ENCODE measurements around the gene NPHS1. TPM values are rescaled to one million over a fixed set of nuclear protein-coding genes. Genes with fewer than 3 reads are reported as not detected.

The NPHS1 gene
- total RNA-seq, 1 experiment from 2014 or later, result not detected

- no peaks in the 10 kb centered on the region for H3K27me3 ChIP-seq (ENCODE audit: low read length)
- ATAC-seq, result no peak
- ChIA-PET CTCF (interaction anchor here (0.6 kb wide), 2 partner anchors 114 to 124 kb away, joined by 3 read pairs; no protein-coding TSS in a partner anchor), POLR2A (ENCODE audit: unreplicated experiment) (no interaction called here)
- no peaks in the 10 kb centered on the region for H4K20me1 ChIP-seq (ENCODE audit: low read length)
- H2AFZ ChIP-seq (ENCODE audit: low read length), result no peak overlapping the region
- no peaks in the 10 kb centered on the region for H3K4me1 ChIP-seq (ENCODE audit: insufficient read depth, low read length)
- no peak for DNase-seq
- H3K79me2 ChIP-seq (ENCODE audit: low read length), result no peaks in the 10 kb centered on the region
- no peak overlapping the region for H3K4me2 ChIP-seq (ENCODE audit: low read length)
- H3K4me3 ChIP-seq (ENCODE audit: low read length), result no peak overlapping the region
- H3K27ac ChIP-seq (ENCODE audit: low read length), result no peak overlapping the region
- intact Hi-C loops (cut with micrococcal nuclease), result no loop called here
- BruUV-seq (replicated peaks), result no TSS peak
- H3K36me3 ChIP-seq (ENCODE audit: low read depth, low read length), result no peaks in the 10 kb centered on the region
- no peaks in the 10 kb centered on the region for H3K9me2 ChIP-seq (replicated peaks; ENCODE audit: low read length)
- H3F3A ChIP-seq (ENCODE audit: low read length, unreplicated experiment), result no peaks in the 10 kb centered on the region
- no peak overlapping the region for H3K9ac ChIP-seq (ENCODE audit: low read length)
- TF ChIP-seq CTCF (conservative IDR thresholded peaks at IDR 0.05; ENCODE audit: low read depth, low read length), result no peak
- no peak for TF ChIP-seq EZH2 (IDR thresholded peaks at IDR 0.05; ENCODE audit: low read length, unreplicated experiment)
- no peak for TF ChIP-seq EZH2phosphoT487 (IDR thresholded peaks at IDR 0.05; ENCODE audit: borderline replicate concordance, low read length)
- no peaks in the 10 kb centered on the region for H3K9me3 ChIP-seq (ENCODE audit: low read length)
These were observed 35.5 kb downstream of the NPHS1 start for GRCh38 chr19:35816846-35817245.

GRCh38 chr19:35816262-35816661 lies 36.0 kb downstream of the NPHS1 start:
- Histone ChIP-seq H3K9me3 (ENCODE audit: low read length) (no peaks in the 10 kb centered on the region), H3K4me2 (ENCODE audit: low read length) (no peak overlapping the region), H3K79me2 (ENCODE audit: low read length) (no peaks in the 10 kb centered on the region), H3F3A (ENCODE audit: low read length, unreplicated experiment) (no peaks in the 10 kb centered on the region), H4K20me1 (ENCODE audit: low read length) (no peaks in the 10 kb centered on the region), H3K4me3 (ENCODE audit: low read length) (no peak overlapping the region), H3K4me1 (ENCODE audit: insufficient read depth, low read length) (no peaks in the 10 kb centered on the region), H3K9ac (ENCODE audit: low read length) (no peak overlapping the region), H3K9me2 (replicated peaks; ENCODE audit: low read length) (no peaks in the 10 kb centered on the region), H3K36me3 (ENCODE audit: low read depth, low read length) (no peaks in the 10 kb centered on the region), H3K27ac (ENCODE audit: low read length) (no peak overlapping the region), H3K27me3 (ENCODE audit: low read length) (no peaks in the 10 kb centered on the region), H2AFZ (ENCODE audit: low read length) (no peak overlapping the region)
- intact Hi-C loops (cut with micrococcal nuclease), result no loop called here
- no peak for TF ChIP-seq EZH2phosphoT487 (IDR thresholded peaks at IDR 0.05; ENCODE audit: borderline replicate concordance, low read length)
- no peak for TF ChIP-seq EZH2 (IDR thresholded peaks at IDR 0.05; ENCODE audit: low read length, unreplicated experiment)
- TF ChIP-seq CTCF (conservative IDR thresholded peaks at IDR 0.05; ENCODE audit: low read depth, low read length), result no peak
- ChIA-PET POLR2A (ENCODE audit: unreplicated experiment) (no interaction called here), CTCF (interaction anchor here (0.6 kb wide), 2 partner anchors 113 to 123 kb away, joined by 3 read pairs; no protein-coding TSS in a partner anchor)
- ATAC-seq, result no peak
- DNase-seq, result no peak
- BruUV-seq (replicated peaks), result no TSS peak

GRCh38 chr19:35813043-35813890 lies 39.0 kb downstream of the NPHS1 start:
- Histone ChIP-seq H3K9ac (ENCODE audit: low read length) (no peak overlapping the region), H3K4me2 (ENCODE audit: low read length) (no peak overlapping the region), H3K9me3 (ENCODE audit: low read length) (no peaks in the 10 kb centered on the region), H2AFZ (ENCODE audit: low read length) (no peak overlapping the region), H3K9me2 (replicated peaks; ENCODE audit: low read length) (no peaks in the 10 kb centered on the region), H3K79me2 (ENCODE audit: low read length) (no peaks in the 10 kb centered on the region), H3K27ac (ENCODE audit: low read length) (no peak overlapping the region), H3K27me3 (ENCODE audit: low read length) (no peaks in the 10 kb centered on the region), H3K4me3 (ENCODE audit: low read length) (no peak overlapping the region), H3K4me1 (ENCODE audit: insufficient read depth, low read length) (no peaks in the 10 kb centered on the region), H3F3A (ENCODE audit: low read length, unreplicated experiment) (no peaks in the 10 kb centered on the region), H4K20me1 (ENCODE audit: low read length) (no peaks in the 10 kb centered on the region), H3K36me3 (ENCODE audit: low read depth, low read length) (no peaks in the 10 kb centered on the region)
- DNase-seq (no peak), ATAC-seq (no peak)
- intact Hi-C loops (cut with micrococcal nuclease), result no loop called here
- no peak for TF ChIP-seq EZH2 (IDR thresholded peaks at IDR 0.05; ENCODE audit: low read length, unreplicated experiment)
- no peak for TF ChIP-seq CTCF (conservative IDR thresholded peaks at IDR 0.05; ENCODE audit: low read depth, low read length)
- ChIA-PET CTCF (no interaction called here), POLR2A (ENCODE audit: unreplicated experiment) (no interaction called here)
- no TSS peak for BruUV-seq (replicated peaks)

All from PC-3 (cell line).